Activated naive CD4-positive, alpha-beta T cell (primary cell): Measurements from ENCODE around the gene PCBP4.
A peak's percentile ranks its signal among the peaks of the same experiment; 100 is the strongest.

Experiments
- DNase-seq, 4 experiments: peaks; one replicate each; lab custom pipeline; 2025; lab: John Stamatoyannopoulos, UW

PCBP4 gene

GRCh38 chr3:51967384-51968169 lies at the start of gene PCBP4:
Gene PCBP4 (minus strand): TSS chr3:51967454. CDS start chr3:51961240, 6,214 bp downstream.
- DNase-seq: peak in 1 of 4 experiments; percentile 41

GRCh38 chr3:52015438-52016228 lies 48.4 kb upstream of the PCBP4 start:
- no peak for DNase-seq

GRCh38 chr3:52014613-52015012 lies 47.4 kb upstream of the PCBP4 start:
- DNase-seq: no peak

DNA sequence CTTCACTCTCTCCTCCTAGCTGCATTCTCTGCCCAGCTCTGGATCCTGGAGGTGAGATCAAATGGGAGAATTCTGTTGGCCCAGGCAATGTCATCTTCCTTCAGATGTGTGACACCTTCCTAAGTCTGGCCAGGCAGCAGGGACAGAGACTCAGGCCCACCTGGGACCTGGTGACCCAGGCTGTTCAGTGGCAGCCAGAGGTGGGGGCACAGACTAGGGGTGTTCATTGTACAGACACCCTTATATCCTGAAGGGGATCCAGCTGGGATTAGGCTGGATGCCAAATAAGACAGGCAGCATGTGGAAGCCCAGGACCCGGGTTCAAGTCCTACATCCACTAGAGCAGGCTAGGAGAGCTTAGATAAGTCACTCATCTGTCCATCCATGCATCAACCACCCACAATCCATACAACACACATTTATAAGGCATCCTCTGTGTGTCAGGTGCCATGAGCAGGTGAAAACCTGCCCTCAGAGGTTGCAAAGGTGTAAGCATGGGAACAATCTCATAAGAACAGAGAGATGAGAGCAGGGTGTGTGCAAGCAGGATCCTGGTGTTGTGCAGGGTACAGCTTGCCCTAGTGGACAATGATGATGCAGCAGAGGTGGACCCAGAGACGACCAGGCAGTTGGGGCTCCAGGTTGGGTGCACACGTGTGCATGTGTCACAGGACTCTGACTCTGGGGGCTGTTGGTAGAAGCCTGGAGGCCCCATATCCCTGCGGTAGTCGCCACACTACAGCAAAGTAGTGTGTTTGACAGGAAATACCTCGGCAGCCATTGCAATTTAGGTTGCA lies 46.7 kb upstream of the PCBP4 start:
- DNase-seq: no peak

DNA sequence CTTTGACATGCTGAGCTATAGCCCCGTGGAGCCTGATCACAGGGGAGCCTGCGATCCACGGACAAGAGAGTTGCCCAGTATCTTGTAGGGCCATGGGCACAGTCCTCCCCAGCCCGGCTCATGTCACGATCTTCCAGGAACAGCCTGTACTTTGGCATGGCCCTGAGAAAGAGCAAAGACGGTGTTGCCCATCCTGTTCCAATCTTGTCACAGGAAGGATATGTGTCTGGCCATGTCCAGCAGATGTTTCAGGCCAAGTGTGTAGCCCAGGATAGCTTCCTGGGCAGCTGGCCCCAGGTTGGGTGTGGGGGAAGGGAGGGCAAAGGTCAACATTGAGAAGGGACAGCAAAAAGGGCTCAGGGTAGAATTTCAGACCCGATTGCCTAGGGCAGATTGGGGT lies 45.4 kb upstream of the PCBP4 start:
- DNase-seq: no peak

DNA sequence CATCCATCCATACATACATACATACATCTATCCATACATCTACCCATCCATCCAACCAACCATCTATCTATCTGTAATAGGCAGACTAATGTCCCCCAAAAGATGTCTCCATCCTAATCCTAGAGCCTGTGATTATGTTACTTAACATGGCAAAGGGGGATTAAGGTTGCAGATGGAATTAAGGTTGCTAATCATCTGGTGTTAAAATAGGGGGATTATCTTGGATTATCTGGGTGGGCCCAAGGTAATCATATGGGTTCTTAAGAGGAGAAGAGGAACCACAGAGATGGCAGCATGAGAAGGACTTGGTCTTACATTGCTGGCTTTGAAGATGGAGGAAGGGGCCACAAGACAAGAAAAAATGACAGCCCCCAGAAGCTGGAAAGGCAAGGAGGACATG lies 43.2 kb upstream of the PCBP4 start:
- no peak for DNase-seq

GRCh38 chr3:52007291-52007690 lies 40.0 kb upstream of the PCBP4 start:
- DNase-seq: no peak

- DNase-seq: no peak
Observed at GRCh38 chr3:52006820-52007133, 39.5 kb upstream of the PCBP4 start.

DNA sequence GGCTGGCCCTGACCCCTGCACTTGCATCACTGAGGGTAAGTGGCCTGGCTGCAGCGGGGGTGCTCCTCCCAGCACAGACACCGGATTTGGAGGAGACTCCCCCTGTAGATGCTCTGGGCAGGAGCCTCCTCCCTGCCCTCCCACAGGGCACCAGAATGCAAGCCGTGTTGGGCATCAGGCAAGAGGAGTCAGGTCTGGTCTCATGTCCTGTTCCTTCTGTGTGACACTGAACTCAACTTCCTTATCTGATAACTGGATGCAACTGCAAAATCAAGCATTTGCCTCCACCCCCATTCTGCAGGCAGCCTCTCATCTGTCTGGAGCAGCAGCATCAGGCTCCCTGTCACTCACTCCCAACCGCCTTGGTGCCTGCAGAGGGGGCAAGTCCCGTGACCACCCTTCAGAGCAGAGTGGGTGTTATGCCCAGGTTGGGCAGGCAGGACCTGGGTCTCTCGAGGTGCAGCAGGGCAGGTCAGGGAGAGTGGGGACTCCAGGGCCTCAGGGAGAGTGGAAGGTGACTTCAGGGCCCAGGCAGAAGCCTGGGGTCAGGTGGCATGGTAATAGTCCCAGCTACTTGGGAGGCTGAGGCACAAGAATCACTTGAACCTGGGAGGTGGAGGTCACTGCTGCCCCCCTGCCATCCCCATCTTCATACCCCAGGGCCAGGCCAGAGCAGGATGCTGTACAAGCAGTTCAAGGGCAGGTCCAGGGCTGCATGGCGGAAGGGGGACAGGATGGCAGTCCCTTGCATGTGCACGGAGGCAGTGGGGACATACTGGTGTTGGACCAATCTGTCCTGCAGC lies 39.0 kb upstream of the PCBP4 start:
- DNase-seq: no peak

- no peak for DNase-seq
Observed at GRCh38 chr3:52005571-52005986, 38.3 kb upstream of the PCBP4 start.

DNA sequence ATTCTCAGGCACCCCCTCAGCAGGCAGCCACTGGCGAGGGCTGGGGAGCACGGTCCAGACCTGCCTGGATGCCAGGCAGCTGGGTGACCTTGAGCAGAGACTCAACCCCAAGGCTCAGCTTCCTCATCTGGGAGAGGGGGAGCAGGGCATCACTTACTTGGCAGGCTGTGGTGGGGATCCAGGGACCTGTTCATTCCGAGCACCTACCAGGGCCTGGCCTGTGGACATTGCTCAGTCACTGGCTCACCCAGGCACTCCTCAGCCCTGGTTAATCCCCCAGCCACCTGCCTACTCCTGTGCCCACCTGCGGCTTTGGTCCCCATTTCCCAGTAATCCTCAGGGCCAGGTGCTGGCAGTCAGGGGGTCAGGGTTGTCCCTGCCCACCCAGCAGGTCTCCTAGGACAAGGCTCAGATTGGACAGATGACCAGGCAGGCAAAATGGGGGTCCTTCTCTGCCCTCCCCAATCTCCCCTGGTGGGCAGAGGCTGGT lies 37.7 kb upstream of the PCBP4 start:
- DNase-seq: no peak

- DNase-seq: no peak
Observed at GRCh38 chr3:52004163-52004787, 37.0 kb upstream of the PCBP4 start.

GRCh38 chr3:52002748-52003147 lies 35.5 kb upstream of the PCBP4 start:
- DNase-seq: no peak

GRCh38 chr3:52001443-52001974 lies 34.3 kb upstream of the PCBP4 start:
- DNase-seq: peak; percentile 53 to 80 (median 78)

GRCh38 chr3:51999846-52000245 lies 32.6 kb upstream of the PCBP4 start:
- DNase-seq: no peak

DNA sequence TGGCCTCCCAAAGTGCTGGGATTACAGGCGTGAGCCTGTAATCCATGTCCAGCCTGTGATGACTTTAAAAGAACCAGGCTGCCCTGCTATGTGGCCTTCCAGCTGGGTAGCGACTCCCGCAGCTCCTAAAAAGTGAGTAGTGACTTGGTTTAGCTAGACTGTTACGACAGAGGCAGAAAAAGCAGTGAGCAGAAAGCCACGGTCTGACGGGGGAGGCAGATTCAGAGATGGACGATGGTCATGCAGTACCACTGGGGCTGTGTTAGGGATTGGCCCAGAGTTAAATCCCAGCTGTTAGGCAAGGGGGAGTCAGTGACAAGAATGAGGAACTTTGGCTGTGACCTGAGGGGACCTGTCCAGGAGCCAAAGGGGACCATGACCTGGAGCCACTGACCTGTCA lies 31.5 kb upstream of the PCBP4 start:
- no peak for DNase-seq

DNA sequence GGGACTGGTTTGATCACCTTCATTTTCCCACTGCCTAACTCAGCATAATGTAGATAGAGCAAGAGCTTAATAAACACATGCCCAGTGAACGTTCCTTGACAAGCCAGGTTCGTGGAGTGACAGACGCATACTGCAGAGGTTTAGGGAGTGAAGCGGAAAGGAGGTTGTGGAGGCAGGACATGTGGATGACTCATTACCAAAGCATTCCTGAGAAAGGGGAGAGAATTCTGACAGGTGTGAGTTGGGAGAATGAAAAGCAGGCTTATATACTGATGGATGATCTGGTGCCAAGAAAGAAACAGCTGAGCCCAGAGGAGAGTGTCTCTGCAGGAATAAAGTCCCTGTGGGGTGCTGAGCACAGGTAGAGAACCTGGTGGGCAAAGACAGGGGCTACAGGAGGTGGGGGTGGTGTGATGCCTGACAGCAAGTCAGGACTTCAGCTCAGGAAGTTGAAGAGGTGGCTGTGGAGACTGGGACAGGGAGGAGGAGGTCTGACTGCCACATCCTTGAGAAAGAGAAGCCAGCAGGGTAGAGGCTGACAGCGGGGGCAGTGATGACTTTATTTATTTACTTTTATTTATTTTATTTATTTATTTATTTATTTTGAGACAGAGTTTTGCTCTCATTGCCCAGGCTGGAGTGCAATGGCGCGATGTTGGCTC lies 30.8 kb upstream of the PCBP4 start:
- DNase-seq: no peak

DNA sequence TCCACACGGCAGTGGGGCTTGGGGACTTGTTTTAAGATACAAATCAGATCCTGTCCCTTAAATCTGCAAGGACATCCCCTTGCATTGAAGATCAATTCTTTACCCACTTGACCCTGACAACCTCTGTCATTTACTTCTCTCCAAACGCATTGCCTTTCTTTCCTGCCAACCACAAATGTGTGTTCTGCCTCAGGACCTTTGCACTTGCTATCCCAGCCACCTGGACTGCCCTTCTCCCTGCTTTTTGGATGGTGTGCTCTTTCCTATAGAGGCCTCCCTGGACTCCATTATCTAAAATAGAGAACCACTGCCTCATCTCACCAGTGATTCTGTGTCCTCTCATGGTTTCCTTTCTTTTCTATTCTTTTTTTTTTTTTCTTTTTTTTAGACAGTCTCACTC lies 29.9 kb upstream of the PCBP4 start:
- no peak for DNase-seq

DNA sequence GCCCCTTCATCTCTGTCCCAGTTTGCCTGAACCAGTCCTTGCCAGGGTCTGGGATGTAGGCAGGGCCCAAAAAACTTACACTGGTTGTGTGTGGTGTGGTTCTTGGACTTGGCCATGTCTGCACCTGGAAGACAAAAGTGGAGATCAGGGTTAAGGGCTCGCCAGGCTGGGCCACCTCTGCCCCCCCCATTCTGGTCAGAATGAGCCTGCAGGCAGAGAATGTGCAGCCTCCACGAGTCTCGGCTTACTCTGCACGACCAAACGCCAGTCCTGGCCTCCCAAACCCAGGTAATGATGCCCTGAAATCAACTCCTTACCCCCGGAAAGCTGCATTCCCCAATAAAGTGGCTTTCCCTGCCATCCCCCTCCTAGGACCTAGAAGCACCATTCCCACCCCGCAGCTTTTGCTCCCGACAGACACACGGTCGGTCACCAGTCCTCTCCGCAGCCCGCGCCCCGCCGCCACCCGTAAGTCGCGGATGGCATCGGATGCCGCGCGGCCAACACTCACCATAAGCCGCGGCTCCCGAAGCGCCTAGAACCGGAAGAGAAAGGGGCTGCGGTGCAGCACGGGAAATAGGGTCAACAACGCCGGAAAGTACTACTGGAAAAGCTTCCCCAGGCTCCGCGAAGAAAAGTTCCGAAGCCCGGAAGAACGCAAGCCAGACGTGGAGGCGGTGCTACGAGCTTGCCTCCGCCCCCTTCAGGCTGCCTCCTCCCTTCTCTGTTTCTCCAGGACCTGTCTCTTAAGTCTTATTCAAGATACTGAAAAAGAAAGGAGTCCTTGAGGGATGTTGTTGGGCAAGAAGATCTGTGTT lies 28.3 kb upstream of the PCBP4 start, which contains the start of gene RPL29:
Gene RPL29 (minus strand): TSS at position 550 of the 818 bp plus-strand sequence. CDS start 434 bp downstream, at position 116.
- DNase-seq: peak; percentile 72 to 87 (median 81)
